Fibroblast of pulmonary artery (primary cell): ENCODE measurements around the gene HYI.

Experiments
- DNase-seq: peaks from one replicate; pipeline ENCODE4 v3.0.0-alpha.2; 2010; ENCODE audit warnings: low read depth
- H3K4me3 ChIP-seq: replicated peaks from 2 replicates; pipeline ENCODE4 v1.5.1; 2011; ENCODE audit warnings: low read depth, mild to moderate bottlenecking, control low read depth, low read length, moderate library complexity
- TF ChIP-seq, protein P1 (sequence below): IDR thresholded peaks from 2 replicates; pipeline ENCODE4 v1.5.1; 2011; ENCODE audit warnings: mild to moderate bottlenecking, control low read depth, low read length, inconsistent platforms; ENCODE audit errors: missing control alignments

Gene HYI

DNA sequence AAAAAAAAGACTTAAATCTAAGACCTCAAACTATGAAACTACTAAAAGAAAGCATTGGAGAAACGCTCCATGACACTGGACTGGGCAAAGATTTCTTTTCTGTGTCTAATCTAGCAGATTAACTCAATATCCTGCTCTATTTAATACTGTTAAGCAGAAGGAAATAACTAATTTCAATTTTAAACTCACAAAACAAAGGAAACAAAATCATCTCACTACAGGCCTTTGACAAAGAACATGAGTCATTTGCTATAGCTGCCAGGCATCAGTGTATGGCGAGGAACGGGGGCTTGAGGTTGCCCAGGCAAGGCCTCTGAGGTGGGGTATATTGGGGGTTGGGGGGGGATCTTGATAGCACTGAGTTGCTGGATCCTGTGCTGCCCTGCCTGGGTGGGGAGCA is 43.2 kb downstream of the HYI start:
- no peak overlapping the region for H3K4me3 ChIP-seq
- TF ChIP-seq, protein P1, sequence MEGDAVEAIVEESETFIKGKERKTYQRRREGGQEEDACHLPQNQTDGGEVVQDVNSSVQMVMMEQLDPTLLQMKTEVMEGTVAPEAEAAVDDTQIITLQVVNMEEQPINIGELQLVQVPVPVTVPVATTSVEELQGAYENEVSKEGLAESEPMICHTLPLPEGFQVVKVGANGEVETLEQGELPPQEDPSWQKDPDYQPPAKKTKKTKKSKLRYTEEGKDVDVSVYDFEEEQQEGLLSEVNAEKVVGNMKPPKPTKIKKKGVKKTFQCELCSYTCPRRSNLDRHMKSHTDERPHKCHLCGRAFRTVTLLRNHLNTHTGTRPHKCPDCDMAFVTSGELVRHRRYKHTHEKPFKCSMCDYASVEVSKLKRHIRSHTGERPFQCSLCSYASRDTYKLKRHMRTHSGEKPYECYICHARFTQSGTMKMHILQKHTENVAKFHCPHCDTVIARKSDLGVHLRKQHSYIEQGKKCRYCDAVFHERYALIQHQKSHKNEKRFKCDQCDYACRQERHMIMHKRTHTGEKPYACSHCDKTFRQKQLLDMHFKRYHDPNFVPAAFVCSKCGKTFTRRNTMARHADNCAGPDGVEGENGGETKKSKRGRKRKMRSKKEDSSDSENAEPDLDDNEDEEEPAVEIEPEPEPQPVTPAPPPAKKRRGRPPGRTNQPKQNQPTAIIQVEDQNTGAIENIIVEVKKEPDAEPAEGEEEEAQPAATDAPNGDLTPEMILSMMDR = no peak

DNA sequence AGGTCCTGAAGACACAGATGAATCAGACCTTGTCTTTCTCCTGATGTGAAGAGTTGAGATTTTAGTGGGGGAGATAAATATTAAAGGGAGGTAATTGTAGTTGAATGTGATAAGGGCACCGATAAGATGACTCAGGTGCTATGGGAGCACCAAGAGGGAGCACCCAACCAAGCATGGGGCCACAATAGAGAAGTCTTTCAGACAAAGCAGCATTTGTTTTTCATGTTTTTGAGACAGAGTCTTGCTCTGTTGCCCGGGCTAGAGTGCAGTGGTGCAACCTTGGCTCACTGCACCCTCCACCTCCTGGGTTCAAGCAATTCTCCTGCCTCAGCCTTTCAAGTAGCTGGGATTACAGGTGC is 47.9 kb downstream of the HYI start:
- DNase-seq = no peak
- TF ChIP-seq, protein P1 = no peak

More for the DNA sequence above, 43.2 kb downstream of the HYI start:
- no peak for DNase-seq

GRCh38 chr1:43405219-43405875 is 48.4 kb downstream of the HYI start:
- TF ChIP-seq, protein P1 = no peak
- no peak for DNase-seq
- H3K4me3 ChIP-seq = no peak overlapping the region

More for the DNA sequence above, 47.9 kb downstream of the HYI start:
- H3K4me3 ChIP-seq = no peak overlapping the region

DNA sequence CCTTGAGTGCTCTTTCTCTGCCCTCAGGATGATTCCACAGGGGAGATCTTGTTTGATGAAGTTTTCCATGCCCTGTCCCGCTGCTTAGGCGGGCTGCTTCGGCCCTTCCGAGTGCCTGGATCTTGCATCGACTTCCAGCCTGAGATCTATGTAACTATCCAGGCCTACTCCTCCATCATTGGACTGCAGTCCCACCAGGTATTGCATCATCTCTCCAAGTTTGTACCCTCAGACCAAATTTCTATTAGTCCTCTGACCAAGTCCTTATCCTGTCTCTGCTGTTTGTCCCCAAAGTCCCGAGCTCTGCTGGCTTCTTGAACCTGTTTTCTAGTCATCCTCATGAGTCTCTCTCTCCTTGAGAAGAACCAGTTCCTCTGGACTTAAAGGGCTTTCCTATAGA is 49.4 kb downstream of the HYI start:
- no peak overlapping the region for H3K4me3 ChIP-seq
- DNase-seq = no peak
- TF ChIP-seq, protein P1 = no peak

GRCh38 chr1:43402089-43402865 is 51.5 kb downstream of the HYI start:
- H3K4me3 ChIP-seq = no peak overlapping the region
- DNase-seq = no peak
- TF ChIP-seq, protein P1 = no peak
